GM21526 (cell line): Measurements from ENCODE around the gene SLC7A14.

Experiments
- ATAC-seq: cut with Tn5 transposase; IDR thresholded peaks from one replicate; pipeline ENCODE4 v1.9.1; 2021; ENCODE audit warnings: moderate library complexity; ENCODE audit not compliant: unreplicated experiment, low FRiP score

SLC7A14 gene

DNA sequence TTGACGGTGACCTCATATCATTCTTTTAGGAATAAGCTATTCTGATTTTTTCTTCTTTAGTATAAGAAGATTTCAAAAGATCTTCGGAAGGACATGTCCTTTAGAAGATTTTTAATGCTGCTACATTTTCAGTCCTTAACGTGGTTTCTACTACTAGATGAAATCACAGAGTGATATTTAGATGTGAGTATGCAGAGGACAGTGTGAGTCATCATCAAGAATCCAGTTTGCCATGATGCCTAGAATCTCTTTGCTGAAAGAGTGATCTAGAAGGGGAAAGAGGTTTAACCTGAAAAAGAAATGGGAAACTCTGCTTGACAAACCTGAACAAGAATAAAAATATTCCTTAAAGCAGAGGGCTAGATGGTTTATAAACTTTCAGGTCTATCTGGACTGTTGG is 43.2 kb downstream of the SLC7A14 start:
- ATAC-seq = no peak

DNA sequence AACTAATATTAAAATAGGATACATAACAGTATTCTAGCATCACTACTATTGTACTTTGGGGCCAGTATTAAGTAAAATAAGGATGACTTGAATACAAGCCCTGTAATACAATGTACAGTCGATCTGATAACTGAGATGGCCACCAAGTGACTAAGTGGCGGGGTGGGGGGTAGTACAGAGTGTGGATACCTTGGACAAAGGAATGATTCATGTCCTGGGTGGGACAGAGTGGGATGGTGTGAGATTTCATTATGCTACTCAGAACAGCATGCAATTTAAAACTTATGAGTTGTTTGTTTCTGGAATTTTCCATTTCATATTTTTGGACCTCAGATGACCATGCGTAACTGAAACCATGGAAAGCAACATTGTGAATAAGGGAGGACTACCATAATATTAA is 46.0 kb downstream of the SLC7A14 start:
- no peak for ATAC-seq

GRCh38 chr3:170536712-170537111 is 49.2 kb downstream of the SLC7A14 start:
- no peak for ATAC-seq

DNA sequence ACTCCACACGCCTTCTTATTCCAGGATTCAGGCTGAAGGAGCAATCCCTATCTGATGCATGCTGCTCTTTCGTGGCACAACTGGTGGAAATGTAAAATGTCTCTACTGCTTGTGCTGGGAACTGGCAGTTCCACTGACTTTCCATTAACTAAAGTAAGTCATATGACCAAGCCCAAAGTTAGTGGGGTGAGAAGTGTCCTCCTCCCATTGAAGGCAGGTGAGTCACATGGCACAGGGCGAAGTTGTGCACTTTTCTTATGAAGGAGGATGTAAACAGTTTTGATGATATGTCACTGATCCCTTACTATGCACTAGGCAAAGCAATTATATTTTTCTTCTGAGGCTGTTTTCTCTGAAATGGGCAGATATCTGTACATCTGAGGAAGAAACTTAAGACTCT is 51.6 kb downstream of the SLC7A14 start:
- ATAC-seq = no peak

DNA sequence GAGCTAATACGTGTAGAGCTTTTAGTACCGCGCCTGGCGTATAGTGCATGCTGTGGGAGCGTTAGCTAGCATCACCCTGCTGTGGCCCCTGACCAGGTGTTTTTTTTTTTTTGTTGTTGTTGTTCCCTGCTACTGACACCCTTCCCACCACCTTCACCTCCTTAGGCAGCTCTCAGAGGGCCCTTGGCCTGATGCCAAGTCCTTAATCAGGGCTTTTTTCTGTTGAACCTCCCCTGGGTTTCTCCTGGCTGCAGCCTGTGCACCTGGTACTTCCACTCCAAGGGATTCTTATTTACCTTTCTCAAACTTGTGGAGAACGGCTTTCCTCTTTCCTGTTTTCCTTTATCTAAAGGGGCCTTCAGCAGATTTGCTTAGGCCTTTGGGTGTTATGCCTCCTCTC is 53.3 kb downstream of the SLC7A14 start:
- ATAC-seq = no peak

- no peak for ATAC-seq
These were observed 54.1 kb downstream of the SLC7A14 start for GRCh38 chr3:170531657-170532335.

- ATAC-seq = no peak
These were observed 54.8 kb downstream of the SLC7A14 start for GRCh38 chr3:170531054-170531453.

GRCh38 chr3:170529912-170530311 is 56.0 kb downstream of the SLC7A14 start:
- no peak for ATAC-seq

DNA sequence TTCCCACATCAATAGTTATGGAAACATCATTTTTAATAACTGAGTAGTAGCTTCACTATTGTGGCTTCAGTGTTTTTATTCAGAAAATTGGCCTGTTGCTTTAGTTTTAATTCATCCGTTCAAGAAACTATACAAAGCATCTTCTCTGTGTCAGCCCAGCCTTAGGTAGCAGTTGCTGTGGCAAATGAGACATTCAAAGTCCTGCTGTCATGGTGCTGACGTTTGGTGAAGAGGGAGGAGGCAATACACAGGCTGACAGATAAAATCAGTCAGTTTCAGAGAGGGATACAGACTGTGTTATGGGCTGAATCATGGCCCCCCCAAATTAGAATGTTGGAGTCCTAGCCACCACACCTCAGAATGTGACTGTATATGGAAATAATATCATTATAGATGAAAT is 56.5 kb downstream of the SLC7A14 start:
- no peak for ATAC-seq

GRCh38 chr3:170528726-170529125 is 57.1 kb downstream of the SLC7A14 start:
- ATAC-seq = no peak

DNA sequence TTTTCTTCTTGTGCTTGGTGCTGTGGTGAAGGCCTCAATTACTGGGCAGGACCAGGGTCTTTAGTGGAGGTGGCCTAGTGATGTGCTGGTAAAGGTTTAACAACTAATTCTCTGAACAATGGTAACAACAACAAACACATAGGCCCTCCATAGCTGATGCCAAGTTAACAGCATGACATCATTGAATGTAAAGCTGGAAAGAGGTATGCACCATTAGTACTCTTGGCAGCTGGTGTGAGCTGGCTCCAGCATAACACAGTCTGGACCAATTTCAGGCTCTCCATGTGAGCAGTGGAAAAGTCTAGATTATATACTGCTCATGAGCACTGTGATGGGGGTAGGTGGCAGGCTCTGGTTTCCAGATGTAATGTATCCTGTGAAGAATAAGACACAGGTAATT is 61.8 kb downstream of the SLC7A14 start:
- no peak for ATAC-seq

GRCh38 chr3:170523248-170523647 is 62.6 kb downstream of the SLC7A14 start:
- no peak for ATAC-seq

GRCh38 chr3:170522201-170522600 is 63.7 kb downstream of the SLC7A14 start:
- no peak for ATAC-seq

- ATAC-seq = no peak
These were observed 64.9 kb downstream of the SLC7A14 start for GRCh38 chr3:170520996-170521395.

GRCh38 chr3:170517242-170517945 is 68.5 kb downstream of the SLC7A14 start:
- no peak for ATAC-seq

DNA sequence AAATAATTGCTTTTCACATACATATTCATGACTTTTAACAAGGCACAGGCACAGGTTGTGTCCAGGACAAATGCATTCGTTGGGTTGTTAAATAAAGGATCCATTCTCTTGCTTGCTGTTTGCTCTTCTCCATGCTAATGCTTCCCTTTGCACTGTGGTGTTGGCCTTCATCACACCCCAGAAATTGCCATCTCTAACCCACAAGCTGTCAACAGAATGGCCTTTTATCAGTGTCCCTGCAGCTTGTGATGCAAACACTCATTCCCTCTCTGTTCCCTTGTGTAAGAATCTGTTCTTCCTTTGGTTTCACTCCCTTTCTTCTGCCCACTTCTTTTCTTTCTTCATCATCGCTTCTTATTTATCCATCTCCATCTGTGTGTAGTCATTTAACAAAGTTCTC is 72.2 kb downstream of the SLC7A14 start:
- no peak for ATAC-seq

- no peak for ATAC-seq
These were observed 74.5 kb downstream of the SLC7A14 start for GRCh38 chr3:170511371-170511770.

DNA sequence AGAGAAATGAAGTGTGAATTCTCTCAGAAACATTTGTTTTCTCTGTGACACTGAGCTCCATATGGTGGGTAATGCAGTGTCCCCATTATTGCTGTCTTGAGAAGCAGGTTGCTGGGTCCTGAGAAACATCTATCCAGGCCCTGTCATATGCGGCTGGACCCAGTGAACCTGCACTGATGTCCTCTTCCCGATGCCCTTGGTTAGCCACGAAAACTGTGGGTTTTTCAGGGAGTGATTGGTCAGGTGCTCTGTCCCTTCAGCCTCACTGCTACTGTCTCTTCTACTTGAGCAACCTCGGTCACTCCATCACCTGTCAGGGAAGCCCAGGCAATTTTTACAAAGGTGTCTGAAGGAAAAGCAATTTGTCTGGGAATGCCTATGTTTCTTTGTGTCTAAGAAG is 77.0 kb downstream of the SLC7A14 start:
- no peak for ATAC-seq

GRCh38 chr3:170508291-170508690 is 77.6 kb downstream of the SLC7A14 start:
- ATAC-seq = no peak

GRCh38 chr3:170507063-170507462 is 78.8 kb downstream of the SLC7A14 start:
- no peak for ATAC-seq

DNA sequence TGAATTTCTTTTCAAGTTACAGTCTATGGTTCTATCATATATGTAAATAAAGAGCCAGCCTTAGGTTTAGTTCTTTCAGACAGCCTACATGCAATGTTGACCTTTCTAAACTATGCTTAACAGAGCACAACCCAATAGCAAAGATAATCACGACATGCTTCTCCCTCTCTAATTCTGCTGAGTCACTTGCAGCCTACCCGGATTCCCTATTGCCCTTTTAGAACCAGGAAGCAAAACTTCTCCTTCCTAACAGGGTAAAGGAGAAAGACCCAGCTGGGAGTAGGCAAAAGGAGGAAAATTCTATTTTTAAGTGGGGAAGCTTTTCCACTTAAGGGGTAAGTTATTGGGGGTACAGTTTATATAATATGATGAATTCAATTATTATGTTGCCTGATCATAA is 79.3 kb downstream of the SLC7A14 start:
- ATAC-seq = no peak

- ATAC-seq = no peak
These were observed 83.6 kb downstream of the SLC7A14 start for GRCh38 chr3:170502297-170502696.
